GM19324 (cell line): ENCODE results near the gene C1QTNF2.

ENCODE experiments used
- ATAC-seq: cut with Tn5 transposase; IDR thresholded peaks from one replicate; pipeline ENCODE4 v1.9.1; 2021; ENCODE audit warnings: mild to moderate bottlenecking, moderate library complexity; ENCODE audit not compliant: unreplicated experiment, low FRiP score

Gene C1QTNF2

DNA sequence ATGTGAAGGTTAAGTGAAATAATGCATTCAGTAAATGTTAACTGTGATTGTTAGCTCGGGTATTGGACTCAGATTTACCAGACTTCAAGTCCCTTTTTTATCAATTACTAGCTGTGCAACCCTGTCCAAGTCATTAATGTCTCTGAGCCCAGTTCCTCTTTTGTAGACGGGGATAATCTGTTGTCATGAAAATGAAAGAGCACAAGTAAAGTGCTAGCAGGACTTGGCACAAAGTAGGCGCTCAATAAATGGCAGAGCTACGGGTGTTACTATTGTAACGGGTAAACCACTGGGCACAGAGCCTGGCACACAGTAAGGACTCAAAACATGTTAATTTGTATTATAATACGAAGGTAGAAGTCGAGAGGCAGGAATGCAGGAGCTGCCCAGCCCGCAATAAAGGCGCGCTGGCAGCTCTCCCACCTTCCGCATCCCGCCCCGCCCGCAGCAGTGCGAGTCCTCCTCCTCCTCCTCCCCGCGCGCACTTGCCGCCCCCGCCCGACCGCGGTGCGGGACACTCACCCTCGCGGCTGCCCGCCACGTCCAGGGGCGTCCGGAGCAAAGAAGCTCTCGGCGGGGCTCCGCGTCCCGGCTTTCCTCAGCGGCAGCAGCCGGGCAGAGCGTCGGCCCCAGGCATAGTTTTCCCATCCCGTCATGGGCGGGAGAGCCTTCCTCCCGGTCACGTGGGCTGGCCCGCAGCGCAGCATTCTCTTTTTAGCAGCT, at the start of gene C1QTNF2:
Gene C1QTNF2, minus strand, starts transcription at position 637 of the 723 bp plus-strand sequence. CDS start 15,615 bp downstream, outside the sequence.
- ATAC-seq, result no peak

- no peak for ATAC-seq
Measured at GRCh38 chr5:160420331-160420610, 49.8 kb upstream of the C1QTNF2 start.

DNA sequence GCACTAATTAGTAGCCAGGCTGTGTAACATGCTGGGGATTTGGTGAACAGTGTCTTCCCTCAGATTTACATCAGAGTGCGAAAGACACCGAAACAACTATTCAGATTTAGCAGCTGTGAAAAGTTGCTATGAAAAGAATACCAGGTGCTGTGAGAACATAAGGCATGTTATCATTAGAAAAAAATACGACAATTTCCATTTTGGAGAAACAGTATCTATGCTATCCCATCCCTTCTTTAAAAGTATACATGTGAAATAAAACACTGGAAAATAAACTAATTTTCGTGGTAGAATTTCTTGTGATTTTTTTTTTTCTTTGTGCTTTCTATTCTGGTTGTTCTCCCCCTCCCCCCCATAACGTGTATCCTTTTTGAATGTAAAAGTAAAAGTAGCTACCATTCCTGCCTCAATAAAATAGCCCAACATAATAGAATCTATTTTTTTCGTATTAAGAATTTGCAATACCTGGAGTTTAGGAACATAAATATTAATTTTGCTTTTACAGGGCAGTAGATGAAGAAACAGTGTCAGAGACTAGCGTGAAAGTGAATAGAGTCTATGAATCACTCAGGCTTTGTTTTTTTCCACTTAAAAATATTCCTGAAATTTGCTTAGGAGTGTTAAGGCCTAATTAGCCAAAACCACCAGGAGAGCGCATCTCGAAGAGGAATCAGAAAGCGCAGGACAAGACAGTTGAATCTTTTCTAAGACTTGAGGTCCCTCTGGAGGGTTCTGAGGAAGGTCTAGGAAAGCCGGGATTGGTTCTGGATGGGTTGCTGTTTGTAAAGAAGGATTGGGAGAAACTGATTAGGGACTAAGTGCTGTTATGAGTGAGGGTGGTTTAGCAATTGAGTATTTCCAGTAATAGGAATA, 49.3 kb upstream of the C1QTNF2 start:
- ATAC-seq, result no peak

- ATAC-seq, result peak; percentile 74
Measured at GRCh38 chr5:160418561-160419457, 48.4 kb upstream of the C1QTNF2 start, which contains the start of gene SLU7. TSS of gene SLU7 (minus strand) at chr5:160419081. CDS start at chr5:160415294, 3,787 bp downstream.

DNA sequence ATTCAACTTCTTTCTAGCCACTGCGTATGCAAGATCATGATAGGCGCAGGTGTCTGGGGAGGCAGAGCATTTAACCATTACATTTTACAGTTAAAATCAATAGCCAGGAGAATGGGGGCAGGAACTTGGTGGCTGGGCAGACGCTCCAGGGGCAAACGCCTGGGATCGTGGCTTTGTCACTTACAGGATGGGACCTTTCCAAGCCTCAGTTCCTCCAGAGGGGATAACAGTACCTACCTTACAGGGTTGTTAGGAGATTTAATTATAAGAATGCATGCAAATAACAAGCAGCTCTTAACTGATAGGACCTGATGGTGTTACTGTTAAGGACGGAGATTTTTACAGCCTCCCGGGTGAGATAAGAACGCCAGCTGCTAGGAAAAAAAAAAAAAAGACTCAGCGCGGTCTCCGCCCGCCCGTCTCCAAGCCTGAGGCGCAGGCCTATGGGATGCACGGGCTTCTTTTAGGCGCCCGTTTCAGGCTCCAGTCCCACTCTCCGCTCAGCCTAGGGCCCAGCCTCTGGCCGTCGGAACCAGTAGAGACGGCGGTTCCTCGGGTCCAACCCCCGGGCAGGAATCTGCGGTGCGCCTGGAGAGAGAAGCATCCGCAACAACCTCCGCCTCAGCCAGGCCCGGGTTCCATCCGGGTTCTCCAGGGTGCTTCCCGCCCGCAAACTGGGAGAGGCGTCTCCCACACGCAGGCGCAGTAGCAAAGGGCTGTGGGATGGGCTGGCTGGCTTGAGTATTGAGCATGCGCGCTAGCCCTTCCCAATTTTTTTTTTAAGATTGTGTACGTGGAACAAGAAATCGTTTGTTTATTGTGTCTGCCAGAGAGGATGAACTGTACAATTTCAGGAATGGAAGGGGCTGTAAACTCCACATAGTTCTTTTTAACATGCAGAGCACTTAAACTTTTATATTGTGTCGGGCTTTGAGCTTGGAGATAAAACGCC, 29.3 kb upstream of the C1QTNF2 start, which contains the start of gene FAM200C:
Gene FAM200C, minus strand, starts transcription at position 653 of the 952 bp plus-strand sequence. CDS start 4,564 bp downstream, outside the sequence.
- peak; percentile 83 for ATAC-seq

DNA sequence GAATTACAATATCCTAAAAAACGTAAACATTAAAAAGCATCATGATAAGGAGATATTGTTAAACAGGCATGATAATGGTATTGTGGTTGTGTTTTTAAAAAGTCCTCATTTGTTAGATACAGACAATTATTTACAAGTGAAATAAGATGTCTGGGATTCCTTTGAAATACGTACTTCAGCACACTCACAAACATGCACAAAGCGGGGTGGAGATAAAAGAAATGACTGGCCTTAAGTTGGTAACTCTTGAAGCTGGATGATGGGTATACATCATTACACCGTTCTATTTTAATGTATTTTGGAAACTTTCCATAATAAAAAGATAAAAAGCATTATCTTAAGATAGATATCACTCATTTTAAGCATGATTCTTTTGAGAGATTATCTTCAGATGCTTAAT, 28.4 kb upstream of the C1QTNF2 start:
- no peak for ATAC-seq

GRCh38 chr5:160397492-160397891, 27.1 kb upstream of the C1QTNF2 start:
- ATAC-seq, result no peak

GRCh38 chr5:160395111-160395510, 24.7 kb upstream of the C1QTNF2 start:
- no peak for ATAC-seq

DNA sequence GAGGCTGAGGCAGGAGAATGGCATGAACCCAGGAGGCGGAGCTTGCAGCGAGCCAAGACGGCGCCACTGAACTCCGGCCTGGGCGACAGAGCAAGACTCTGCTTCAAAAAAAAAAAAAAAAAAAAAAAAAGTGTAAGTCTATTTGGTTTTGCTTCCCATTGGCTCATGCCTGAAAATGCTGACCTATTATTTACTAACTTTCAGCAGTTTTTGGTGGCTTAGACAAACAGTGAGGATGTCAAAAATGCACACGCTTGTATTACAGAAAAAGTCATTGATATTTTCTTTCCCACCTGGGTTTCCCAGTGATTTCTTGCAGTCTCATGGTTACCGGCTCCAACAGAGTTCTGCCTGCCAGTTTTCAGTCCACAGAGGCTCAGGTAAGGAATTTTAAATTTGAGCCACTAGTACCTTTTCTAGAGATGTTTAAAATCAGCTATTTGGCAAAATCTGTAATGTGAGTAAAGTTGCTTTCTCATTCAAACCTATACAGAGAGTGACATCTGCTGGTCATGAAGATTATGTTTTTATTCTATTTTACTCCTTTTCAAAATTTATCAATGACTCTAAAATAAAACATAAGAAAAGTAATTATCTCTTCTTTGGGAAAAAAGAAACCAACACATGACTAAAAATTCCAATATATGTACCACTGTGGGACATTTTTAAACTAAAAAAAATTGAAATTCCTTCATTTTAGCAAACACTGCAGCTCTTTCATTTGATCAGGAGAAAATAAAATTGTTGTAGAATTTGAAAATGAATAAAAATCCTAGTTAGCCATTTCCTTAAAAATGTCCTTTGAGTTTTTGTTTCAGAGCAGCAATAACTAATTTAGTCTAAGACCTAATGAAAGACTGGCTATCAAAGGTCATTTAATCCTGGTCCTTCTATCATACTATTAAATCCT, 20.6 kb upstream of the C1QTNF2 start:
- no peak for ATAC-seq

DNA sequence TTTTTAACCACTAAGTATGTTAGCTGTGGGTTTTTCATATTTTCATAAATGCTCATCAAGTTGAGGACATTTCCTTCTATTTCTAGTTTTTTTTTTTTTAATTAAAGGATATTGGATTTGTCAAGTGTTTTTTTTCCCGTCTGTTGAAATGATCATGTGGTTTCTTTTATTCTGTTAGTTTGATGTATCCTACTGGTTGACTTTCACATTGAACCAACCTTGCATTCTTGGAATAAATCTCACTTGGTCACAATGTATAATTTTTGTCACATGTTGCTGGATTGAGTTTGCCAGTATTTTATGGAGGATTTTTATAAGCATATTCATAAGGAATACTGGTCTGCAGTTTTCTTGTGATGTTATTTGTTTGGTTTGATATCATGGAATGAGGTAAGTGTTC, 17.0 kb upstream of the C1QTNF2 start:
- ATAC-seq, result no peak

- no peak for ATAC-seq
Measured at GRCh38 chr5:160385496-160385895, 15.1 kb upstream of the C1QTNF2 start.

DNA sequence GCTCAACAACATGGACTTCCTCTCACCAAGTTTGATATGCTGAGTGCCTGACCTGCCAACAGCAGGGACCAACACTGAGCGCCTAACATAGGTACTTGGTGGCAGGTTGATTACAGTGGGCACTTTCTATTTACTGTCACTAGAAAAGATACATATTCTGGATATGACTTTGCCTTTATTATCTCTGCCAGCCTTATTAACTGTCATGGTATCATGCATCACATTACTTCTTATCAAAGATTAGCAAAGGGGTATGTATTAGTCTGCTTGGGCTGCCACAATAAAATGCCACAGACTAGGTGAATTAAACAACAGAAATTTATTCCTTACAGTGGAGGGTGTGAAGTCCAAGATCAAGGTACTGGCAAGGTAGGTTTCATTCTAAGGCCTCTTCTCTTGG, 14.3 kb upstream of the C1QTNF2 start:
- ATAC-seq, result no peak

GRCh38 chr5:160382346-160382745, 11.9 kb upstream of the C1QTNF2 start:
- ATAC-seq, result no peak

DNA sequence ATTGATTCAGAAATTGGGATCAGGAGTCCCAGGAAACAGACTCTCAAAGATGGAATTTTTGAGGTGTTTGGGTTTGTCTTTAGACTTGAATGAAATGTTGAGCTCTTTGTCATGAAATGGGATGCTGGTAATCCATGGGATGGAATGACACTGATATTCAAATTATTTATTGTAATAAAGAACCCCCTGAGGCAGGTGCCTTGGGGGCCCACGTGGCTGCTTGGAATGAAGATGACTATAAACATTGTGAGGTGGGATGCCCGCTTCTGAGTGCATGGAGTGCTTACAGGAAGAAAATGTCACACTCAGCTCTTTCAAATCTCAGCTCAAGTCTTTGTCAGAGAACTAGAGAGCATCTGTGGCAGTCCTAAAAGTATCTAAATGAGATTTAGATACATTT, 9.6 kb upstream of the C1QTNF2 start:
- ATAC-seq, result no peak

DNA sequence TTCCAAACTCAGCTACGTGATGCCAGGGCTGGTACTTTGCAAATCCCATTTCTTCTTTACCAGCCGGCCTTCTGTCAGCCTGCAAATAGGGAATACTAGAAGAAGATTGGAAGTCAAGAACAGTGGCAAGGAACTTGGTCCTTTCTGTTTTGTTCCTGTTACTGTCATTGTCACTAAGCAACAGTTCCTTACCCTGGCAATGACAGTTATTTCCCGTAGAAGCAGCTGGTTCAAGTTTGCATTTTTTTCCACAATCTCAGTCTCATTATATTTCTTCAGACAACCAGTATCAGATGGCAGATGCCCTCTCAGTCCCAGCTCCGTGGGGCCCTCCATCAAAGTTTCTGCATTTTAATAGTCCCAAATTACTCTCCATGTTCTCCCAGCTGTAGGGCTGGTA, 9.1 kb upstream of the C1QTNF2 start:
- ATAC-seq, result no peak

GRCh38 chr5:160378330-160378729, 7.9 kb upstream of the C1QTNF2 start:
- no peak for ATAC-seq

DNA sequence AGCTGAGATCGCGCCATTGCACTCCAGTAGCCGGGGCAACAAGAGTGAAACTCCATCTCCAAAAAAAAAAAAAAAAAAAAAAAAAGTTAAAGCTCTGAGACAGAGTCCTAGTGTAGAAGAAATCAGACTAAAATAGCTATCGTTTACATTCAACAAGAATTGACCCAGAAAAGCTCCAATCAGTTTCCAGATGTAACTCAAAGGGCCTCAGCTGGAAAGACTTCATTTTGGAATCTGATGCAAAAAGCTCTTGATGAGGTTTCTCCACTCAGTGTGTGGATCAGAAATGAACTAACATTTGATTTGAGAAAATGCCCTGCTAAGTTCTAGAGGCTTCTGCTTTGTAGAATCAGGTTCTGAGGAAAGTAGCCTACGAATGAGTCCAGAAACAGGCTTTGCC, 7.2 kb upstream of the C1QTNF2 start:
- no peak for ATAC-seq

DNA sequence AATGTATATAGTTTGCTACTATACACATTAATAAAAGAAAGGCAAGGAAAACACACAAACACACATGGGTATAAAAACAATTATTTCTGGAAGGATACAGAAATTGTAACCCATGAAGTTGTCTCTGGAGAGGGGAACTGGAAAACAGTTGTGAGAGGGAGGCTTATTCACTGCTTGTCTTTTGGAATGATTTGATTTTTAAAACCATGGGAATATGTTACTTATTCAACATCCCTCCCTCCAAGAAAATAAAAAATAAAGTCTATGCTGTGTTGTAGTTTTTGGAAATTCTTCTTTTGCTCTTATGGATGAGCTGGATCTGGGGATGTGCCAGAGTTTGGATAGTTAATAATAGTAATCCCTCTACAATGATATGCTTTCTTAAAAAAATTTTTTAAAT, 6.0 kb upstream of the C1QTNF2 start:
- no peak for ATAC-seq

DNA sequence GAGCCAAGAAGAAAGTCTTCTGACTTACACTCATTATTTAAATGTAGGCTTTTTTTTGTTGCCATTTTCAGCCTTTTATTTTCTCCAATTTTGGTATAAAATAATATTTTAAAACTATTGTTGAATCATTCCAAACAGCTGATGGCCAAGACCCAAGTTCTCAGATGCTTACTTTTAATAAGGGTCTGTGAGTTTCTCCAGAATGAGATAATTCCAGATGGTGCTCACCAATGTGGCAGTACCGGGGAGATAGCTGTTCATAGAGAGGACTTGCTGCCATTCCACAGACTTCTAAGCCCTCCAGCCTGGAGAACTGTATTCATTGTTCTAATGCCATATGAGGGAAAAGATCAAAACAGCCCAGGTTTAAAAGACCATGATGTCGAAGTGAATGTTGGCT, 5.3 kb upstream of the C1QTNF2 start:
- ATAC-seq, result no peak
